ENCODE results near the gene PAAF1. TPM values are rescaled to one million over a fixed set of nuclear protein-coding genes. Genes with fewer than 3 reads are reported as not detected.
"Not testable (repeated sequence)": the region's sequence is repeated elsewhere in the genome, so short reads cannot be mapped to it uniquely, and the experiment has no call there.

The PAAF1 gene
- total and polyA plus RNA-seq, 12 donors: 14.2 to 55.9 (median 28.0) TPM

GRCh38 chr11:73878771-73879170 lies 2.0 kb downstream of the PAAF1 start:
- H3K27me3 ChIP-seq: no peaks in the 10 kb centered on the region

GRCh38 chr11:73880449-73880848 lies 3.6 kb downstream of the PAAF1 start:
- H3K9me3 ChIP-seq (replicated peaks in 1 of 3); H3K27ac ChIP-seq; intact Hi-C loops (cut with DNase I); H3K27me3 ChIP-seq; H3K36me3 ChIP-seq (replicated peaks in 1 of 2); H3K4me3 ChIP-seq: not testable (repeated sequence)
- peaks cover 14 to 20% of the 10 kb centered on the region in 2 donors for H3K4me1 ChIP-seq (replicated peaks in 1 of 2)
- WGBS, 4 donors: 62 to 82% (median 74%) methylated on average over 10 of the region's 10 CpGs
- DNase-seq: peak in 6 of 7 donors; percentile 40 to 74 (median 68)

More at GRCh38 chr11:73878771-73879170, 2.0 kb downstream of the PAAF1 start:
- no peak for DNase-seq
- H3K9me3 ChIP-seq (replicated peaks in 1 of 3): no peaks in the 10 kb centered on the region
- H3K4me3 ChIP-seq: no peak overlapping the region
- intact Hi-C loops (cut with DNase I): no loop called here
- no peak overlapping the region for H3K27ac ChIP-seq
- TF ChIP-seq CTCF (IDR thresholded peaks at IDR 0.05) (no peak), POLR2A (IDR thresholded peaks at IDR 0.05) (no peak)
- peaks cover 14 to 29% of the 10 kb centered on the region in 2 donors for H3K4me1 ChIP-seq (replicated peaks in 1 of 2)
- 50 to 84% (median 73%) methylated on average over 1 of the region's 1 CpG for WGBS, 4 donors
- H3K36me3 ChIP-seq (replicated peaks in 1 of 2): no peaks in the 10 kb centered on the region

- peaks cover under 1 to 1% of the 10 kb centered on the region in 2 donors for H3K4me1 ChIP-seq (replicated peaks in 1 of 2)
- H3K9me3 ChIP-seq (replicated peaks in 1 of 3): no peaks in the 10 kb centered on the region
- H3K27ac ChIP-seq: no peak overlapping the region
- WGBS, 4 donors: 80 to 95% (median 90%) methylated on average over 2 of the region's 2 CpGs
- H3K4me3 ChIP-seq: no peak overlapping the region
- intact Hi-C loops (cut with DNase I): no loop called here
- no peaks in the 10 kb centered on the region for H3K27me3 ChIP-seq
- DNase-seq: no peak
- TF ChIP-seq CTCF (IDR thresholded peaks at IDR 0.05): no peak
- TF ChIP-seq POLR2A (IDR thresholded peaks at IDR 0.05): no peak
- H3K36me3 ChIP-seq (replicated peaks in 1 of 2): no peaks in the 10 kb centered on the region
These were observed 7.1 kb downstream of the PAAF1 start for GRCh38 chr11:73883856-73884255.

GRCh38 chr11:73888244-73888643 lies 11.4 kb downstream of the PAAF1 start:
- peaks cover 0 to 12% of the 10 kb centered on the region in 2 donors for H3K36me3 ChIP-seq (replicated peaks in 1 of 2)
- no peak for TF ChIP-seq POLR2A (IDR thresholded peaks at IDR 0.05)
- no peak for TF ChIP-seq CTCF (IDR thresholded peaks at IDR 0.05)

GRCh38 chr11:73889019-73889418 lies 12.2 kb downstream of the PAAF1 start:
- H3K36me3 ChIP-seq (replicated peaks in 1 of 2): peaks cover 0 to 16% of the 10 kb centered on the region in 2 donors
- 44 to 77% (median 55%) methylated on average over 1 of the region's 1 CpG for WGBS, 4 donors
- DNase-seq: no peak
- no peak for TF ChIP-seq POLR2A (IDR thresholded peaks at IDR 0.05)
- TF ChIP-seq CTCF (IDR thresholded peaks at IDR 0.05): no peak
- H3K27ac ChIP-seq: peak overlapping the region in 3 of 5 donors; percentile 6 to 31 (median 9)
- H3K4me3 ChIP-seq: no peak overlapping the region
- intact Hi-C loops (cut with DNase I): no loop called here
- H3K4me1 ChIP-seq (replicated peaks in 1 of 2): peaks cover 3 to 10% of the 10 kb centered on the region in 2 donors
- H3K9me3 ChIP-seq (replicated peaks in 1 of 3): no peaks in the 10 kb centered on the region
- no peaks in the 10 kb centered on the region for H3K27me3 ChIP-seq

More at GRCh38 chr11:73888244-73888643, 11.4 kb downstream of the PAAF1 start:
- H3K9me3 ChIP-seq (replicated peaks in 1 of 3): no peaks in the 10 kb centered on the region
- H3K27me3 ChIP-seq: no peaks in the 10 kb centered on the region
- no peak for DNase-seq
- WGBS, 4 donors: 95 to 97% (median 96%) methylated on average over 3 of the region's 3 CpGs
- peaks cover 3 to 10% of the 10 kb centered on the region in 2 donors for H3K4me1 ChIP-seq (replicated peaks in 1 of 2)
- peak overlapping the region in 1 of 5 donors; percentile 6 for H3K27ac ChIP-seq
- H3K4me3 ChIP-seq: no peak overlapping the region
- intact Hi-C loops (cut with DNase I): no loop called here
